GM12865 (cell line): ENCODE measurements around the gene CXorf38.
A peak's percentile ranks its signal among the peaks of the same experiment; 100 is the strongest.

Experiments used
- DNase-seq: peaks from one replicate; pipeline ENCODE4 v3.0.0; 2010; ENCODE audit warnings: low read depth
- H3K4me3 ChIP-seq: 2 replicates; pipeline ENCODE4 v1.5.1; 2011; ENCODE audit warnings: mild to moderate bottlenecking, low read depth, low read length, control low read depth
- TF ChIP-seq, protein P1 (sequence below): IDR thresholded peaks from 2 replicates; pipeline ENCODE4 v1.5.1; 2011; ENCODE audit warnings: low read length, control low read depth, low read depth, inconsistent platforms; ENCODE audit not compliant: insufficient read depth; ENCODE audit errors: missing control alignments

CXorf38 gene

DNA sequence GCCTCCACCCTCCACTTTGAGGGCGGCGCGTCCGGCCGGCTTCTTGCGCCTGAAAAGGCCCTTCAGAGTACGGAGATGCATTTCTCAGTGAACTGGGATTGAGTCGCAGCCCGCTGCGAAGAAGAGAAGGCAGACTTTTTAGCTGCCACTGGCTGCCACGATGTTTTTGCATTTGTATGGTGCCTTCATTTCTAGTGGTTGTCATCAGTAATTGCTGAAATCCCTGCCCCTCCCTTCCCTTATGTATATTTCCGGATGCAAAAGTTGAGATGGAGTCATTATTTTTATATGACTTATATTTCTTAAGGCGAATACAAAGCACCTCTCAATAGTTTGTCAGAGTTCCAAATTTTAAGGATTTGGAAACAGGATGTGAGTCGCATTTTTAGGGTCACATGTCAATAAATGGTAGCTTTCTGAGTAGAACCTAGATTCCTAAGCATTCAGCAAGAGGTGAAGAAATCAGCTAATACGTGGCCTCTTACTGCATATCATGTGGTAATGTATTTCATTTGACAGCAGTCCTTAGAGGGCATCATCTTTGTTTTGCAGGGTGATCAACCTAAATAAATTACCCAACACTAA, 65.9 kb downstream of the CXorf38 start:
- TF ChIP-seq, protein P1, sequence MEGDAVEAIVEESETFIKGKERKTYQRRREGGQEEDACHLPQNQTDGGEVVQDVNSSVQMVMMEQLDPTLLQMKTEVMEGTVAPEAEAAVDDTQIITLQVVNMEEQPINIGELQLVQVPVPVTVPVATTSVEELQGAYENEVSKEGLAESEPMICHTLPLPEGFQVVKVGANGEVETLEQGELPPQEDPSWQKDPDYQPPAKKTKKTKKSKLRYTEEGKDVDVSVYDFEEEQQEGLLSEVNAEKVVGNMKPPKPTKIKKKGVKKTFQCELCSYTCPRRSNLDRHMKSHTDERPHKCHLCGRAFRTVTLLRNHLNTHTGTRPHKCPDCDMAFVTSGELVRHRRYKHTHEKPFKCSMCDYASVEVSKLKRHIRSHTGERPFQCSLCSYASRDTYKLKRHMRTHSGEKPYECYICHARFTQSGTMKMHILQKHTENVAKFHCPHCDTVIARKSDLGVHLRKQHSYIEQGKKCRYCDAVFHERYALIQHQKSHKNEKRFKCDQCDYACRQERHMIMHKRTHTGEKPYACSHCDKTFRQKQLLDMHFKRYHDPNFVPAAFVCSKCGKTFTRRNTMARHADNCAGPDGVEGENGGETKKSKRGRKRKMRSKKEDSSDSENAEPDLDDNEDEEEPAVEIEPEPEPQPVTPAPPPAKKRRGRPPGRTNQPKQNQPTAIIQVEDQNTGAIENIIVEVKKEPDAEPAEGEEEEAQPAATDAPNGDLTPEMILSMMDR = no peak
- no peak for DNase-seq
- peak overlapping the region; percentile 62 for H3K4me3 ChIP-seq

DNA sequence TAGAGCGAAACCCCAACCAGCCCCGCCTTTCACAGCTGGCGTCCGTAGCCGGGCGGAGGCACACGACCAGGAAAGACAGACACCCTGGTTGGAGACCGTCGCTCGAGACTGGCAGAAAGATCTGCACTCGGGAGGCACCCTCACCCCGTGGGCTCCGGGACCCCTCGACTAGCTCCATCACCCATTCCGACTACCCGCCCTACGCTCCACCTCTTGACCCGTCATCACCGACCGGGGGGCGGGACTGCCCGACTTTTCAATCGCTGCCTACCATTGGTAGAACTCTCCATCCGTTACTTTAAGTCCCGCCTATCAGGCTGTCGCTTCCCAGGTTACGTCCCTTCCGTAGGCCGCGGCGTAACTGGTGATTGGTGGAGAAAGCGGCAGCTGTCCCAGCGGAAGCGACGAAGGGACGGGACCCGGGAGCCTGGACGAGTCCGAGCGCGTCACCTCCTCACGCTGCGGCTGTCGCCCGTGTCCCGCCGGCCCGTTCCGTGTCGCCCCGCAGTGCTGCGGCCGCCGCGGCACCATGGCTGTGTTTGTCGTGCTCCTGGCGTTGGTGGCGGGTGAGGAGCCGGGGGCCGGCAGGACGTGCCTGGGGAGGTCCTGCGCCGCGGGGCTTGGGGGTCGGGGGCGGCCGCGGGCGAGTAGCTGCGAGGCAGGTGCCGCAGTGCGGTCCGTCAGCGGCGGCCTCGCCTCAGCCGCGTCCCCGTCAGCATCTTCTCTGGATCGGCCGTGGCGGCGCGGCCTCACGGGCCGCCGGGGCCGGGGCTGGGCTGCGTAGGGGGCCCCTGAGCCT, 66.6 kb downstream of the CXorf38 start, which contains the start of gene ATP6AP2:
TSS of gene ATP6AP2 (plus strand) at position 434 of the 799 bp plus-strand sequence. CDS start at position 530, 96 bp downstream.
- peak within 1 kb of the TSS; percentile 62 for H3K4me3 ChIP-seq
- DNase-seq = peak; percentile 96
- TF ChIP-seq, protein P1 = no peak

DNA sequence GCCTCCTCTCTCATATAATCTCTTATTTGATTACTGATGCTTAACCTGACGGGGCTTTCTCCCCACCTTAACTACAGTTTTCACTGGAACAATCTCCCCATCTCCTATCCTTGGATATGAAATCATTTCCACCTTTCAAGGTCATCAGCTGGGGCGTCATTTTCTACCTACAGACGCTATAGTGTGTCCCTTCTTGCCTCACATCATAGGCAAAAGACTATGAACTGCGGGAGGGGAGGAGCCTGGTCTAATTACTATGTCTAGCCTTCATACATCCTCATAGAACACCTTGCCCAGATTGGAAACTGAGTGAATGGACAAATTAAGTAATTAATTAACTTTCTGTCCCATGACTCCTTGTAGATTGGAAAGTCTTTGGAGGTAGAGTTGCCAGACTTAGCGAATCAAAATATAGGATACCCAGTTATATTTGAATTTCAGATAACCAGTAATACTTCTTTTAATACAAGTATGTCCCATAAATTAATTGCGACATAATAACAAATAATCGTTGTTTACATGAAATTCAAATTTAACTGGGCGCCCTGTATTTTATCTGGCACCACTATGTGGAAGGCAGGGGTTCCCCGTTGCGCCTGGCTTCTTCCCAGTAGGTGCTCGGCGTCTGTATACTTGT, 67.3 kb downstream of the CXorf38 start:
- TF ChIP-seq, protein P1 = no peak
- H3K4me3 ChIP-seq = peak overlapping the region; percentile 62
- no peak for DNase-seq

DNA sequence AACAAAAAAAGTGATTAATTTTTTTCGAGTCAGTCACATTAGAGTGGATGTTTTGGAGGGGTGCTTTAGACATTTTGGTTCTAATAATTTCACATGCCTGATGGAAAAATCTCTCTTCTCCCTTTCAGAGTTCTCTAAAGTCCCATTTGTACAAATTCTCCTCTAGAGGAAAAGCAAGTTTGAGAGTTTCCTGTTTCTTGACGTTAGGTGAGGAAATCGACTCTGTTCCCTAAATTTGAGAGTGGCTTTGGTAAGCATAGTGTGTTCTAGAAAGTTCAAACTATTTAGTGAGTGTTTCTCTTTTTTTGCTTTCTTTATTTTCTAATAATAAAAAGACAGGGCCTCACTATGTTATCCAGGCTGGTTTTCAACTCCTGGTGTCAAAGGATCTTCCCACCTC, 68.2 kb downstream of the CXorf38 start:
- DNase-seq = no peak
- H3K4me3 ChIP-seq = no peak overlapping the region
- TF ChIP-seq, protein P1 = no peak

DNA sequence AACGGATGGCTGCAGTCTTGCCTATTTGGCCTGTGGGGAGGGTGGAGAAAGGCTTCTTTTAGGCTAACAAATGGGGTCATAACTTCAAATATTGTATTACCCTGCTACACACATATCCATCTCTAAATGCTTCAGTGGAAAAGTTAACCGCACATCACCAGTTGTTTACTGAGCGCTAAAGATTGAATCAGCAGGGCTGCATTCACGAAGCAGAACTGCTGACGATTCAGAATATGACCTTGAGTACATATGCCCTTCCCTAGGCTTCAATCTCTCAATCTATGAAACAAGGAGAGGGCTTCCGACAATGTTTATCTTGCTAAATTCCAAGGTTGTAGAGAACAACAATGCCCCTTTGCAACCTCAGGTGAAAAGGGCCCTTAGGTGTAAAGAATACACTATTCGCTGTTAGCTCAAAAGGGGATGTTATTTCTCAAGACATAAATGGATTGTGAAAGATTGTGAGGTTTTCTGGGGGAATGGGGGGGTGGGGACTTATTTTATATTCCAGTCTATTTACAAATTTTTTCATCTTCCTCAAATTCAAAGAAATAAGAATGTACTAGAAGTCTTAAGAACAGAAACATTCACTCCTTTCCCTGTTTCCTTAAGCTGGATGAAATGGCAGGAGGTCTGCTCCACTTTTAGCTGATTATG, 69.2 kb downstream of the CXorf38 start:
- DNase-seq = no peak
- TF ChIP-seq, protein P1 = no peak
- H3K4me3 ChIP-seq = no peak overlapping the region
